Stimulated activated CD8-positive, alpha-beta memory T cell treated with anti-CD3 and anti-CD28 coated beads, Interleukin-2, amount 100 ng/mL, for 48 hours (primary cell): Measurements from ENCODE around the gene PRRG2.

Source experiments
- DNase-seq, 2 donors: peaks; one replicate each; pipeline ENCODE4 v3.0.0-alpha.2; 2020; ENCODE audit warnings: low read depth in 2 of 2

Gene PRRG2

DNA sequence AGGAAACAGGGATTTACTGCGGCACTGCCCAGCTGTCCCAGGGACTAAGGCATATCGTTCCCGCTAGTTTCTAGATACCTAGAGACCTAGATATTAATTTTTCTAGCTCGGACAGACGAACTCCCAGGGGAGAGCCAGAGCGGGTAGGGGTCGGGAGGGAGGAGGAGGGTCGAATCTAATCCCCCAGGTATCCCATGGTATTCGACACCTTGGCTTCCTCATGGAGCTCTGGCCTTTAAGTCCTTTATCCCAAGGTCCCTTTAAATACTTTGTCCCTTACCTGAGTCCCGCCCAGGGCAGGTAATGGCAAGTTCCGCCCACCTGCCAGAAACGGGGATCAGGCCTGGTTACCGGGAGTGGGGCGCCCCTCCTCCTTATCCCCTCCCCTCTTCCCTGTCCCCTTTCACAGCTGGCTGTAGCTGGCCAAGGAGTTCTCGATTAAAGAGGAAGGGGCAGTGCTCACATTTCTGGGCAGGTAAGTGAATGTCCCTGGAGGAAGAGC, at the start of gene PRRG2:
Gene PRRG2 (plus strand): TSS at position 310 of the 502 bp plus-strand sequence. CDS start 1,904 bp downstream, outside the sequence.
- DNase-seq: no peak

DNA sequence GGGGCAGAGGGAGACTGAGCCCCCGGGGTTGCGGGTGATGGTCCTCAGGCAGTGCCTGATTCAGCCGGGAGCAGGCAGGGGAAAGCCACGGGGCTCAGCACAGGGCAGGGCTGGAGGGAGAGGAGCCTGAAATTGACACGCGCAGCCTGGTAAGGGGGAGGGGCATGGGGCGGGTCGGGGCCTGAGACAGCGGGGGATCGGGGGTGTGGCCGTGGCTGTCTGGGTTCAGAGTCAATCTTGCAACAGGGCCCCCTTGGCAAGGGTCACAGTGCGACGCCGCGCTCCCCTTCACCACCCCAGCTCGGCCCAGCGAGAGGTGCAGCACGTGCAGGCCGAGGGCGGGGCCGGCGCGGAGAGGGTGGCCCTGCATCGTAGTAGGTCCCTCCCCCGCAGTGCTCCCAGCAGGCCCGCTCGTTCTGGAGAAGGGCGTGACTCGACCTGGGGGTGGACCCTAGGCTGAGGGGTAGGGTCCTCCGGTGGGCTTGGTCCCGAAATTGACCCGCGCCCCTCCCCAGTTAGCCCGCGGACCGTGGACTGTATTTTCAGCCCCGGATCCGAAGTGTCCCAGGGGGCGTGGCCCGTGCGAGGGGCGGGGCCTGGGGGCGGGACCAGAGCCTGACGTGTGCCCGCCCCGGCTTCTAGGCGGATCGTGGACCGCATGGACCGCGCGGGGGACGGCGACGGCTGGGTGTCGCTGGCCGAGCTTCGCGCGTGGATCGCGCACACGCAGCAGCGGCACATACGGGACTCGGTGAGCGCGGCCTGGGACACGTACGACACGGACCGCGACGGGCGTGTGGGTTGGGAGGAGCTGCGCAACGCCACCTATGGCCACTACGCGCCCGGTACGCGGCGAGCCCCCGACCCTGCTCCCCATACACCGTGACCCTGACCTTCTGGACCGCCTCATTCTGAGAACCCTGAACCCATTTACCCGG, 47.3 kb upstream of the PRRG2 start:
- DNase-seq: peak; percentile 72 to 73

DNA sequence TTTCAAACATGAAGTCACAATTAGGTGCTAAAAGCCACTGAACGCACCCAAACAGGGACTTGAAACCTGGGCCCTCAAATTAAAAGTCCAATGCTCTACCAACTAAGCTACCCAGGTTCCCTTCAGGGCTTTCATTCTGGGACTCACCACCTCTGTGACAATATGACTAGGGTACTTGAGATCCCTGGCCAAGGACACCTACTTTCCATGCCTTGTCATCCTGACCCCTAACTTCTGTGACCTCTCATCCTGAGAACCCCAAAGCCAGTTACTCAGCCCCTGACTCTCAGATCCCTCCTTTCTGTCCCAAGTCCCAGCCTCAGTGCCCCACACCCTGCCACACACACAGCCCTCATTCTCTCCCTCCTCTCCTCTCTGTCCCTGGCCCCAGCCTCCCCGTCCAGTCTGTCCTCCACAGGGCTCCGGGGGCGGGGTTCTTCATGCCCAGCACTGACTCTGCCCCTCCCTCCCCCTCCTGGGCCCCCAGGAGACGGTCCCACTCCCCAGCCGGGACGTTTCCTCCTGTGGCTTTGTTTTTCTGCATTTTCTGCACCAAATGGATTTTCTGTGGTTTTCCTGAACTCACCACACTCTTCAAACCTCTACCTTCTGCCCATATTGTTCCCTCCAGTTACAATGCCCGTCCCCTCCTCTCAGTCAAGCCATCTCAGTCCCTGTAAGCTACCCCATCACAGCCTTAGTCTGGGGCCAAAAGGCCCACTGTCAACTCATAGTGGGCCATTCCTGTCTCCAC, 46.3 kb upstream of the PRRG2 start:
- no peak for DNase-seq

DNA sequence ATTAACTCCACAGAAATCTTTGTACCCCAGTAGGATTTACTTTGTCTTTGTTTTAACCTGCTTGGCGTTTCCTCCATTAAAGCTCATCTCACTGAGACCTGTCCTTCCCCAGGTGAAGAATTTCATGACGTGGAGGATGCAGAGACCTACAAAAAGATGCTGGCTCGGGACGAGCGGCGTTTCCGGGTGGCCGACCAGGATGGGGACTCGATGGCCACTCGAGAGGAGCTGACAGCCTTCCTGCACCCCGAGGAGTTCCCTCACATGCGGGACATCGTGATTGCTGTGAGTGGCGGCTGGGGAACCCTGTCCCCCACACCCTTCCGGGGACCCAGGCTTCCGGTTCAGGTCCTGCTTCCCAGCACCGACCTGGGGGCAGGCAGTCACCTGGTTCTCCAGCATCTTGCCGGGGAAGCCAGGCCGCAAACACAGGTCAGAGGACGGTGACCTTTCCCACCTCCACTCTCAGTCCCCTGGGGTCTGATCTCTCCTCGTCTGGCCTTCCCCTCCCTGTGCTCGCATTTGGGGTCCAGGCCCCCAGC, 44.1 kb upstream of the PRRG2 start:
- DNase-seq: no peak

DNA sequence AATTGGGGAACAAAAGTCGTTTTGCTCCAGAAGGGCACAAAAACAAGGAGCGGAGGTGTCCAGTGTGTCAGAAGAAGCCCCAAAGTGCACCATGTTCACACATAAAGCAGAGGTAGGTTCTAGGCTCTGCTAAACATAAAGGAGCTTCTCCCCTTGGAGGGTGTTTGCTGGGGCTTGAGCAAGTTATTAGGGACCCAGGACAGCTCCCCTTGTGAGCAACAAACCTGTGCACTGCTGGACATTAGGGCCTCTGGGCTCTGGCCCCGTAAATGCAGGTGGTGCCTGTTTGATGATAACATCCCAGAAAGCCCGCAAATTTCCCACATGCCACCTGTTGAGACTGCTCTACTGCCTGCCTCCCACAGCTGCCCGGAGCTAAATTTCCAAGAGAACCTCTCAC, 42.5 kb upstream of the PRRG2 start:
- DNase-seq: no peak

DNA sequence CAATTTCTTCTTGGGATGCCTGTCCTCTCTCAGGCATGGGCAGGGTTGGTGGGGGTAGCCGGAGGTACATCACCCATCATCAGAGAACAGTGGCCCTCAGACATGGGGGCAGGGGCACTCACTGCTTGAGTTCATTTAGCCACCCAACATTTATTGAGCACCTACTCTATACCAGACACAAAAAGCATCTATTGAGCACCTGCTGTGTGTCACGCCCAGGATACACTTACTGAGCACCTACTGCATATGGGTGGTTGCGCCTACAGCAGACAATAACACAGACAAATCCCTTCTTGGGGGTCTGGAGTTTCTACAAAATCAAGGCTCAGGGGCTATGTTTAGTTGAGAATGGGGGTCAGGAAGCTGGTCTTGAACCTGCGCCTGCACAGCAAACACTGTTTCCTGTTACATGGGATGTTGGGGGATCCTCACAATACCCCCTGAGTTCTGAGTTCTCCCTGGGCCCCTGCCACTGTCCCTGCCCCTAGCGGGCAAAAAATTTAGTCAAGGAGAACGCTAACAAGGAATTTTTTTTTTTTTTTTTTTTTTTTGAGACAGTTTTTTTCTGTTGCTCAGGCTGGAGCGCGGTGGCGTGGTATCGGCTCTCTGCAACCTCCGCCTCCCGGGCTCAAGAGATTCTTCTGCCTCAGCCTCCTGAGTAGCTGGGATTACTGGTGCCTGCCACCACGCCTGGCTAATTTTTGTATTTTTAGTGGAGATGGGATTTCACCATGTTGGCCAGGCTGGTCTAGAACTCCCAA, 41.7 kb upstream of the PRRG2 start:
- DNase-seq: no peak

DNA sequence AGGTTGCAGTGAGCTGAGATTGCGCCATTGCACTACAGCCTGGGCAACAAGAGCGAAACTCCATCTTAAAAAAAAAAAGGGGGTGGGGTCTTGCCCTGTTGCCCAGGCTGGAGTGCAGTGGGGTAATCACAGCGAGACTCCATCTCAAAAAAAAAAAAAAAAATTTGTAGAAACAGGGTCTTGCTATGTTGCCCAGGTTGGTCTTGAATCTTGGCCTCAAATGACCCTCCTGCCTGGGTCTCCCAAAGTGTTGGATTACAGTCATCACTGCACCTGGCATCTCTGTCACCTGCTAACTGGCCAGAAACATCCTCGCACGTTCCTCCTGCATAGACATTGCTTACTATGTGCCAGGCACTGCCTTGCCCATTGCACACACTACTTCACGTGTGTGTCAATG, 39.2 kb upstream of the PRRG2 start:
- no peak for DNase-seq

DNA sequence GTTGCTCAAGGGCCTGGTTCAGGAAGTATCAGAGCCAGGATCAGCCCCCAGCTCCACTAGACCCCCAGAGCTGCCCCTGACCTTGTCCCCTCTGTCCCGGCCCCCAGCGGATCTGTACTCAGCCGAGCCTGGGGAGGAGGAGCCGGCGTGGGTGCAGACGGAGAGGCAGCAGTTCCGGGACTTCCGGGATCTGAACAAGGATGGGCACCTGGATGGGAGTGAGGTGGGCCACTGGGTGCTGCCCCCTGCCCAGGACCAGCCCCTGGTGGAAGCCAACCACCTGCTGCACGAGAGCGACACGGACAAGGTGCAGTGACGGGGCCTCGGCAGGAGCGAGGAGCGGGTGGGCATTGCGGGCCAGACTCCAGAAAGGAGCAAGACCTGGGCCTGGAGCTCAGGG, 38.7 kb upstream of the PRRG2 start:
- DNase-seq: no peak

DNA sequence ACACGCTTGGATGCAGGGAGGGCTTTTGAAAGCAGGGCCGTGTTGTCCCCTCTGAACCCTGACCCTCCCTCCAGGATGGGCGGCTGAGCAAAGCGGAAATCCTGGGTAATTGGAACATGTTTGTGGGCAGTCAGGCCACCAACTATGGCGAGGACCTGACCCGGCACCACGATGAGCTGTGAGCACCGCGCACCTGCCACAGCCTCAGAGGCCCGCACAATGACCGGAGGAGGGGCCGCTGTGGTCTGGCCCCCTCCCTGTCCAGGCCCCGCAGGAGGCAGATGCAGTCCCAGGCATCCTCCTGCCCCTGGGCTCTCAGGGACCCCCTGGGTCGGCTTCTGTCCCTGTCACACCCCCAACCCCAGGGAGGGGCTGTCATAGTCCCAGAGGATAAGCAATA, 38.1 kb upstream of the PRRG2 start:
- no peak for DNase-seq

DNA sequence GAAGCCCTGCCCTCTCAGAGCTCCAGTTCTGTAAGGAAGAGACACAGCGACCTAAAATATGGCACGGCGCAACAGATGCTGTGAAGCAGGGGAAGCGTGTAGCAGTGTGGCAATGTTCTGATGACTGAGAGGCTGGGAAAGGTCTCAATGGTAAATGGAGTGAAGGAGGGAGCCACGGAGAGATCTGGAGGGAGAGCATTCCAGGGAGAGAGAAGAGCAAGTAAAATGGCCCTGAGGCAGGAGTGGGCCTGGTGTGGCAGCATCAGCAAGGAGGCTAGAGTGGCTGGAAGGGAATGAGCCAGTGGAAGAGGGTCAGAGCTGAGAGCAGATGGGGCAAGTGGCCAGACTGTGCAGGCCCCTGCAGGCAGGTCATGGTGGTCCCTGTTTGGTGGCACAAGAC, 37.0 kb upstream of the PRRG2 start:
- DNase-seq: no peak

DNA sequence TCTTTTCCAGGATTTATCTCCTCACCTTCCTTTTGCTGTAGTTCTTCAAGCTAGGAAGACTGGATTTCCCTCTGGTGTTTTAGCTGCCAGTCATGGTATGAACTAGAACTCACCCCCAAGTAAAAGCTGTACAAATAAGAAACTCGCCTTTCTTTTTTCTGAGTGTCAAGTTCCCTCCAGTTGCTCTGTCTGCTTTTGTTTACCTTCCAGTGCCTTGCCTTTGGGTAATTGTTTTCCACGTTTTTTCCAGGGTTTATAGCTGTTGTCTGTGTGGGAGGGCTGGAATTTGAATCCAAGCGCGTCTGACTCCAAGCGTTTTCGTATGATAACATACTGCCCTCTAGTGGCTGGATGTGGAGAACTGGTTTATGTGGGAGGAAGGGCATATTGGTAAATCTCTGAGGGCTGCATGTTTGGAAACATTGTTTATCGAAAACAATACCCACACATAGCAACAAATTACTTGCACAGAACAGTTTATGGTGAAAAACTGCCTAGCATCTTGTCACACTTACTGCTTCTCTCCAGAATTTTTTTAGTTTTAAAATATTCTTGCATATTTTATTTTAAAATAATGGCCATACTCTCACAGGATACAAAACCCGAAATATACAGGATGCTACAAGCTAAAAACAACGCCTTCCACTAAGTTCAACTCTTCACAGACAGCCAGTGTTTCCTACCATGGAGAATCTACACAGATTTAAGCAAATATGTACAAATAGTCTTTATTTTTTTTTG, 34.1 kb upstream of the PRRG2 start:
- DNase-seq: no peak

DNA sequence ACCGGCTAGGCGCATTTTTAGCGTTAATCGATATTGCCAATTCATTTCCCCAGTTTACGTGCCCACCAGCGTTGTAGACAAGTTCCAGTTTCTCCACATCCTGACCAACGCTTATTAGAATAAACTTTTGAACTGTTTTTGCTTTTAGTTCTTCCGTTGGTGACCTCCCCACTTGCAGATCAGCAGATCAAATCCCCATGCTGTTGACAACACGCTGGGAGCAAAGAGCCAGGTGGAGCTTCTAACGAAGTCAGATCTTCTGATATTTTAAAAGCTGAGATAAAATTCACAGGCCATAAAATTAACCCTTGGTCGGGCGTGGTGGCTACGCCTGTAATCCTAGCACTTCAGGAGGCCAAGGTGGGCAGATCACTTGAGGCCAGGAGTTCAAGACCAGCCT, 32.1 kb upstream of the PRRG2 start:
- DNase-seq: no peak

DNA sequence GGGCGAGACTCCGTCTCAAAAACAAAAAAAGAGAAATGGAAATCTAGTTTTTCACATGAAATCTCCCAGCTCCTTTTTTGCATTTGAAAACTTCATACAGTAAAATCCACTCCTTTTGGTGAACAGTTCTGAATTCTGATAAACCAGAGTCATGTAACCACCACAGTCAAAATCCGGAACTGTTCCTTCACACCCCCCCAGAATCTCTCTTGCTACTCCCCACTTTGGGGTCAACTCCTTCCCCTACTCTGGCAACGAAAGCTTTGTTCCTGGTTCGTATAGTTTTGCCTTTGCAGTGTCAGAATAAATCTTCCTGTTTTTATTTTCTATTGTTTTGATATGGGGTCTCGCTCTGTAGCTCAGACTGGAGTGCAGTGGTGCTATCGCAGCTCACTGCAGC, 29.6 kb upstream of the PRRG2 start:
- no peak for DNase-seq

DNA sequence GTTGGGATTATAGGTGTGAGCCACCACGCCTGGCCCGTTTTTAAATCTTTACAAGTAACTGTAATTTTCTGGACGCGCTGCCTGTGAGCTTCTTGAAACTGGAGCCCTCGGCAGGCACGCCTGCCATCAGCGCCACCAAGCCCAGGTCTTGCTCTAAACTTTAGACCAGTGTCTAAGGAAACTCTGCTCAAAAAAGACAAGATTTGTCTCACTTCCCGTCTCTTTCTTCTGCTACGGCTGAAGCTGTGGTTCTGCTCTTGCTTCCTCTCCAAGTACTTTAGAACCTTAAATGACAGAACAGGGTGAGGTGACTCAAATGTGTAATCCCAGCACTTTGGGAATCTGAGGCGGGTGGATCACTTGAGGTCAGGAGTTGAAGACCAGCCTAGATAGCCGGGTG, 28.4 kb upstream of the PRRG2 start:
- no peak for DNase-seq

DNA sequence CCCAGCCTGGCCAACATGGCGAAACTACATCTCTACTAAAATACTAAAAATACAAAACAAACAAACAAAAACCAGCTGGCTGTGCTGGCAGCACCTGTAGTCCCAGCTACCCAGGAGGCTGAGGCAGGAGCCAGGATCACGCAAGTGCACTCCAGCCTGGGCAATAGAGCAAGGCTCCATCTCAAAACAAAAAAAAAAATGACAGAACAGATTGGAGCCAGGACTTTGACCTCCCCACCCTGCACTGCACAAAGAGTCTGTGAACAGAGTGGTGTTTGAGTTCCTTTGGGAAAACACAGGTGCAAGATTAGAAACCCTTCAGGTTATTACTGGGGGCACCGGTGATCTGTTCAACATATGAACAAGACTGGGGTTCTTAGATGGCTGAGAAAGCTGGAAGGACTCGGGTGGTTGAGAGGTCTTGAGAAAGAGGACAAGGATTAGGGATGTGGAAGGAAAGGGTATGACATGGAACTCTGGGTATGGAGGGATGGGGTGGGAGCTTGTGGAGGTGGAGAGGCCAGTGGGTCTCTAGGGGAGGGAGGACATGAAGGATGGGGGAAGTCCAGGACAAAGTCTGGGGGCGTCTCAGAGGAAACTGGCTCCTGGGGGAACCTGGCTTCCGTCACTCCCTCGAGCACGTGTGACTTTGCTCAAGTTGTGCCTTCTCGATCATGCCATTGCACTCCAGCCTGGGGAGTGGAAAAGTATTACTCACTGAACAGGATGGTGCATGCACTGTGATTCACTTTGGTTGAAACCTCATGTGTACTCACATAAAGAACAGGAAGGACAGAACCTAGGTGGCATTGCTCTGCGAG, 27.5 kb upstream of the PRRG2 start:
- no peak for DNase-seq

DNA sequence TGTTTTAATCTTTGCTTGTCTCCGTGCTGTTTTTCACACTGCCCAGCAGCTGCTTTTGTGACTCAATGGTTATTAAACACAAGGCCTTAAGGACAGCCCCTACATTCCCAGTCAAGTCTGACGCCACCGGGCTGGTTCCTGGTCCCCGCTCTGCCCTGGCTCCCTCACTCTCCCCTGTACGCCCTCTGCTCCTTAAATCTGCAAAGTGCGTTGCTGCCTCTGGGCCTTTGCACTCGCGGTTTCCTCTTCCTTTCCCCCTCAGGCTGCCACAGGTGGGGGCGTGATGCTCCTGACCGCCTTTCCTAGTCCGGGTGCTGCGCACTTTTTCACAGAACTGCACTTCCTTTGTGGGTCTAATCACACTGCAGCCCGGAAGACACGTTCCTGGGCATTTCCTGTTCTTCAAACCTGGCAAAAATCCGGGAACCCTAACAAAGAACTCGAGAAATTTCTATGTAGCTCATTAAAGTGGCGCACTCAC, 26.4 kb upstream of the PRRG2 start:
- peak in 1 of 2 donors; percentile 40 for DNase-seq

DNA sequence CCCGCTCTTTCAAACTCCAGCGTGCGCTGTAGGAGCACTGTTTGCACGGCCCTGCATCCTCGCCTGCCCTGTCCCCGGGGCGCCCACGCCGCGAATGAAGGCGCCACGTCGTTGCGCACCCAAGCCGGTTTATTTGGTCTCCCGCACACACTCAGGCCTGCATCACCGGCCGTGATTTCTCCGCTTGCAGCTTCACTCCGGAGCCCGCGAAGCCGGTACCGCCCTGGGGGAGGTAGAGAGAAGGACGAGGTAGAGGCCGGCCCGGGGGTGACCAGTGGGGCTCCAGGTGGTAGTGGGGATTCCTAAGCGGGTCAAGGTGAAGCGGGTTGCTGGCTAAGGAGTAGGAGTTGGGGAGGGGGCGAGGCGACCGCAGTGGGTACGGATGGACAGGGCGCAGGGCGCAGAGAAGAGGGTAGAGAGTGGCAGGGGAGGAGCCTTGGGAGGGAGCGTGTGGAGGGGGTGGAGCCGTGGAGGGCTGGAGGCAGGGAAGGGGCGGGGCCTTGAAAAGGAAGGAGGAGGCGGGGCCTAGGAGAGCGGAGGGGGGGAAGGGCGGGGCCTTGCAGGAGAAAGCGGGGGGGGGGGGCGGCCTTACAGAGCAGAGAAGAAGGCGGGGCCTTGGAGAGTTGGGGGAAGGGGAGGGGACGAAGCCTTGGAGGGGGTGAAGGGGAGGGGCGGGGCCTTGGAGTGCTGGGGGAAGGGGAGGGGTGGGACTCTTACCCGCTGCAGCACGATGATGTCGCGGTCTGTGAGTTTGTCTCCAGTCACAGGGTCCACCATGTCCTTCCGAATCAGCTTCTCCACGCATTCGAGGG, 25.3 kb upstream of the PRRG2 start:
- DNase-seq: peak; percentile 44 to 77

DNA sequence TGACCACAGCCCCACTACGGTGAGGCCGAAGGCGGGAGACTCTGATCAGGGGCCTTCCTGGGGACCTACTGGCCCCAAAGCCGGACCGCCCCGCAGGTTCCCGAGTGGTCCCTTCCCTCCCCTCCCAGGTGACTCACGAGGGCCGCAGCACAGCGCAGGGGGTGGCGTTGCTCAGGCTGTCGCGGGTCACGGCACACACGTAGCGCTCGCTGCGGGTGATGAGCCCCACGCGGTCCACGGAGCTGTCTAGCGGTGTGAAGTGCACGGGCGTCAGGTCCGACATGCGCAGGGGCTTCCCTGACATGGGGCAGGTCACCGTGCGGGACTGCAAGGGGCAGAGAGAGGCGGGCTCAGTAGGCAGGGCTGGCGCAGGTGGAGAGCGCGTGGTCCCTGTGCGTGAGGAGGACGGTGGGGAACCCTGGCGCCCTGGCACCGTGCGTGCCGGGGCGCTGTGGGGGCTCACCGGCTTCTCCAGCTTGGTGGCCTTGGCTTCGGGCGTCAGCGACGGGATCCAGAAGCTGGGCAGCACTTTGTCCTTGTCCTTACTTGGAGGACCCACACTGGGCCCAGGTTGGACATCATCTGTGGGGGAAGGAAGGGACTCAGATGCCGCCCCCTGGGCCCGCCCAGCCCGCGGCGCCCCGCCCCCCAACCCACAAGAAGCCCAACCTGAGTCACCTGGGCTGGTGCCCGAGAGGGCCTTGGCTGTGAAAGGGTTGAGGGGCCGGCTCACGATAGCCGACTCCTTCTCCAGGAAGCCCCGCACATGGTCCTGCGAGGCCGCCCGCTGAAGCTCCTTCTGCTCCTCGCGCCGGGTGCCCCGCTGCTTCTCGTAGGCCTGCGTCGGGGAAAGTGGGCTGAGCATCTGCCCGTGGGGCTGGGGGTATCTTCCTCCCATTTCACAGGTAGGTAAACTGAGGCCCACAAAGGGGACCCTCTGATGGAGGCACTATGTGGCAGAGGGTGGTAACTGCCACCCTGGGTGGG, 24.4 kb upstream of the PRRG2 start:
- DNase-seq: no peak
